CD4-positive, alpha-beta T cell treated with Interleukin-4 for 1 hour (primary cell): ENCODE results near the gene SIK3.
A peak's percentile ranks its signal among the peaks of the same experiment; 100 is the strongest.

Source experiments
- DNase-seq, 2 donors: peaks; one replicate each; pipeline ENCODE4 v3.0.0-alpha.2; 2020 to 2022

The SIK3 gene

GRCh38 chr11:117107701-117108590 lies 9.7 kb upstream of the SIK3 start:
- no peak for DNase-seq

GRCh38 chr11:117100556-117100955 lies 2.3 kb upstream of the SIK3 start:
- no peak for DNase-seq

GRCh38 chr11:117099696-117100095 lies 1.5 kb upstream of the SIK3 start:
- no peak for DNase-seq

GRCh38 chr11:117097389-117098268 lies 599 bp downstream of the SIK3 start:
- peak; percentile 22 to 31 for DNase-seq

GRCh38 chr11:117097014-117097388 lies 1.2 kb downstream of the SIK3 start:
- DNase-seq = peak in 1 of 2 donors; percentile 28

- peak; percentile 66 to 77 for DNase-seq
Observed at GRCh38 chr11:117096201-117096991, 1.8 kb downstream of the SIK3 start.

- peak in 1 of 2 donors; percentile 46 for DNase-seq
Observed at GRCh38 chr11:117095284-117096161, 2.7 kb downstream of the SIK3 start.

GRCh38 chr11:117094776-117095175 lies 3.5 kb downstream of the SIK3 start:
- peak in 1 of 2 donors; percentile 35 for DNase-seq

GRCh38 chr11:117092951-117093590 lies 5.2 kb downstream of the SIK3 start:
- no peak for DNase-seq

GRCh38 chr11:117091753-117092477 lies 6.3 kb downstream of the SIK3 start:
- no peak for DNase-seq

GRCh38 chr11:117090111-117090706 lies 8.0 kb downstream of the SIK3 start:
- DNase-seq = no peak

GRCh38 chr11:117089685-117090084 lies 8.5 kb downstream of the SIK3 start:
- DNase-seq = no peak

GRCh38 chr11:117087446-117087845 lies 10.8 kb downstream of the SIK3 start:
- peak in 1 of 2 donors; percentile 36 for DNase-seq

- DNase-seq = no peak
Observed at GRCh38 chr11:117084992-117085391, 13.2 kb downstream of the SIK3 start.

GRCh38 chr11:117083011-117083935 lies 15.0 kb downstream of the SIK3 start:
- DNase-seq = no peak

- no peak for DNase-seq
Observed at GRCh38 chr11:117081908-117082307, 16.3 kb downstream of the SIK3 start.

- no peak for DNase-seq
Observed at GRCh38 chr11:117080370-117080769, 17.9 kb downstream of the SIK3 start.

GRCh38 chr11:117076941-117077691 lies 21.1 kb downstream of the SIK3 start:
- DNase-seq = no peak
